ENCODE data around the gene CCSER1.

DNA sequence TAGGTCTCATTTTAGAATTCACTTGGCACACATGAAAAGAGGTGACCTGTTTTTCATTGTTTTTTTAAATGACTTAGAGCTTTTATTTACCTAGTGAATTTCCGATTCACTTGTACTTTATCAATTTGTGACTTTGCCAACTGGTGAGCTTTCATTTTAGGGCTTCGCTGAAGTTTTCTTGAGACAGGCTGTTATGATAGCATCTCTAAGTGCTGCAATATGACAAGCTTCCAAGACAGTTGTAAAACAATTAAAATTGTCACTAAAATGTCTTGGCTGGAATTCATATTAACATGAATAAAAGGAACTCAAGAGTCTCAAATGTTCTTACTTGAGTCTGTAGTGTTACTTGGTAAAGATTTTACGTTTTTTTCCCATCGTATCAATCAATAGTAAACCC is 1344.9 kb downstream of the CCSER1 start:
- TF ChIP-seq, protein P1, sequence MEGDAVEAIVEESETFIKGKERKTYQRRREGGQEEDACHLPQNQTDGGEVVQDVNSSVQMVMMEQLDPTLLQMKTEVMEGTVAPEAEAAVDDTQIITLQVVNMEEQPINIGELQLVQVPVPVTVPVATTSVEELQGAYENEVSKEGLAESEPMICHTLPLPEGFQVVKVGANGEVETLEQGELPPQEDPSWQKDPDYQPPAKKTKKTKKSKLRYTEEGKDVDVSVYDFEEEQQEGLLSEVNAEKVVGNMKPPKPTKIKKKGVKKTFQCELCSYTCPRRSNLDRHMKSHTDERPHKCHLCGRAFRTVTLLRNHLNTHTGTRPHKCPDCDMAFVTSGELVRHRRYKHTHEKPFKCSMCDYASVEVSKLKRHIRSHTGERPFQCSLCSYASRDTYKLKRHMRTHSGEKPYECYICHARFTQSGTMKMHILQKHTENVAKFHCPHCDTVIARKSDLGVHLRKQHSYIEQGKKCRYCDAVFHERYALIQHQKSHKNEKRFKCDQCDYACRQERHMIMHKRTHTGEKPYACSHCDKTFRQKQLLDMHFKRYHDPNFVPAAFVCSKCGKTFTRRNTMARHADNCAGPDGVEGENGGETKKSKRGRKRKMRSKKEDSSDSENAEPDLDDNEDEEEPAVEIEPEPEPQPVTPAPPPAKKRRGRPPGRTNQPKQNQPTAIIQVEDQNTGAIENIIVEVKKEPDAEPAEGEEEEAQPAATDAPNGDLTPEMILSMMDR (IDR thresholded peaks at IDR 0.05): no peak
- no peak for TF ChIP-seq EP300 (IDR thresholded peaks at IDR 0.05)
- TF ChIP-seq POLR2A (IDR thresholded peaks at IDR 0.05): no peak

Measured in upper lobe of left lung (tissue), 4 donors.